ENCODE data around the gene SLC39A3.

The SLC39A3 gene

DNA sequence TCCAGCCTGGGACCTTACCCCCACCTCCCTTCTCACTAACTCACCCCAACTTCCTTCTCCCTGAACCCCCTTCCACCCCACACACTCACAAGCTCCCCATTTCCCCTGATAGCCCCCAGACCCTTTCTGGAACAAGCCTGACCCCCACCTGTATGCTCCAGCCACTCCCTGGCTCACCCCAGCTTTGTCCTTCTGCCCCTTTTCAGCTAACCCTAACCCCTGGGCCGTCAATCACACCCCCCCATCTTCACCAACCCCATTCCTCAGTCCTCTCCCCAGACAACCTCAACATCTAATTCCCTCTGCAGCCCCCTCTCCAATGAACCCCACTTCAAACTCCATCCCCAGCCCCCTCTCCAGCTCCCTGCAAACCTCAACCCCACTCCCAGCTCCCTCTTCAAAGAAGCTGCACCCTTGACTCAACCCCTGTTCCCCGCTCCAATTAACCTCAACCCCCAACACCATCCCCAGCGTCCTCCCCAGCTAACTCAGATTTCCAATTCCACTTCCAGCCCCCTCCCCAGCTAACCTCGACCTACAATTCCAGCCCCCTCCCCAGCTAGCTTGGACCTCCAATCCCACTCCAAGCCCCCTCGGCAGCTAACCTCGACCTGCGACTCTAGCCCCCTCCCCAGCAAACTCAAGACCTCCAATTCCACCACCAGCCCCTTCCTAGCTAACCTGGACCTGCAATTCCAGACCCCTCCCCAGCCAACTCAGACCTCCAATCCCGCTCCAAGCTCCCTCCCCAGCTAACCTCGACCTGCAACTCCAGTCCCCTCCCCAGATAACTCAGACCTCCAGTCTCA lies 38.3 kb downstream of the SLC39A3 start:
- DNase-seq: no peak

DNA sequence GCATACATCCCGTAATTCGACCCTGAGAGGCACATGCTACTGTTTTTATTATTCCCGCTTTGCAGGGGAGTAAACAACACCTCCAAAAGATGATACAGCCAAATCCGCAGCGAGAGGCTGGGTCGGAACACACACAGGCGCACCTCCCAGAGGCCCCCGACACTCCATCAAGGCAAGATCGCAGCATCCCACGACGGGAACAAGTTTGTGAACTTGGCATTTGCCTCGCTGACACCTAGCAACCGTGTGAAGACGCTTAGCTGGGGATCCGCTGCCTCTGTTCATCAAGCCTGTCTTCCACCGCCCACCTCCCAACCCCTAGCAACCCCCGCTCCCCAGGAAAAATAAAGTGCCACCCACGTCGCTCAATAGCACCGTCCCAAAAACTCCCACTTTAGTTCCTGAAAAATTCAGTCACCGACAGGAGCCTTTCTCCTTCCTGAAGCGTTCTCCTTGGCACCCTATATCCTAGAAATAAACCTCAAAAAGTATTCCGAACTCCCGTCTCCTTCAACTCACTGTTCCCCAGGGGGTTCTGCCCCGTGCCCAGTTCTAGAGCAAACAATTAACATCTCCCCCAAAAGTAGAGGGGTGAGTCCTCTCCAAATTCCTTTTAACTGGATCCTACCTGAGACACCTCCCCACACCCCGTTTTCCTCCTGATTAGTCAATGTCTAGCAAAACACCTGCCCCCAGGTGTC lies 39.0 kb downstream of the SLC39A3 start:
- no peak for DNase-seq

DNA sequence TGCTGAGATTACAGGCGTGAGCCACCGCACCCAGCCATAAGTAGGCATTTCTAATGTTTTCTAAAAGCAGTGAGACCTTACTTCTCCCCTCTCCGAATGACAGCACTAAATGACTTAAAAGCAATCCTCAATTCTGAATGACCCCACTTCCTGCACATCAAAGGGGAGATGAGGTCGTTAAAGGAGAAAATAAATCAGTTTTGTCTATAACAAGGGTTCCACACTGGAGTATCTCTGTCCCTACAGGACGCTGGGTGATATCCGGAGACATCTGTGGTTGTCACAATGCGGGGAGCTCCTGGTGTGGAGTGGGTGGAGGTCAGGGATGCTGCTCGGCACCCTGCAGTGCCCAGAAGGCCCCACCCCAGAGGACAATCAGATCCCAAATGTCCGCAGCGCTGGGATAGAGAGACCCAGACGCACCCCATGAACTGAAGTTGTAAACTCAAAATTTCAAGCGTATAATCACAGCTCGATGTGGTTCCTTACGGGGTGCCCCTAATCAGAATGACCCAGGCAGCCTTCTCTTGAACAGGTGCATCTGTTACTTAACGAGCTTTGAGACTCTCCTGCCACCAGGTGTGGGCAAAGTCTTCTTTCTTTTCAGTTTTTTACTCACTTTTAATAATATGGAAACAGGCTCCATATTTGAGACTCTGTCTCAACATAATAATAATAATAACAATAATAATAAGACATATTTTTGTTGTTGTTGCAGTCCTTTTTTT lies 40.2 kb downstream of the SLC39A3 start:
- no peak for DNase-seq

DNA sequence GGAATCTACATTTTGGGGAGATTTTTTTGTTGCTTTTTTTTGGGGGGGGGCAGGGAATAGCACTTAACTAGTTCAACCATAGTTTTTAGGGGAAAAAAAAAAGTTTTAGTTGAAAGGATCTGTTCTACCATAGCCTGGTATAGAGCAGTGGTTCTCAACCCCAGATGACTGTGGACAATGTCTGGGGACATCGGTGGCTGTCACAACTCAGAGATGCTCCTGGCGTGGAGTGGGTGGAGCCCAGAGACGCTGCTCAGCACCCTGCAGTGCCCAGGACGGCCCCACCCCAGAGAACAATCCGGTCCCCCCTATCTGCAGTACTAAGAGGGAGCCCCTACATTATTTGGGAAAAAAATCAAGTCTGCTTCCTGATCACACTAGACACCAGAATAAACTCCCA lies 45.6 kb downstream of the SLC39A3 start:
- DNase-seq: no peak

DNA sequence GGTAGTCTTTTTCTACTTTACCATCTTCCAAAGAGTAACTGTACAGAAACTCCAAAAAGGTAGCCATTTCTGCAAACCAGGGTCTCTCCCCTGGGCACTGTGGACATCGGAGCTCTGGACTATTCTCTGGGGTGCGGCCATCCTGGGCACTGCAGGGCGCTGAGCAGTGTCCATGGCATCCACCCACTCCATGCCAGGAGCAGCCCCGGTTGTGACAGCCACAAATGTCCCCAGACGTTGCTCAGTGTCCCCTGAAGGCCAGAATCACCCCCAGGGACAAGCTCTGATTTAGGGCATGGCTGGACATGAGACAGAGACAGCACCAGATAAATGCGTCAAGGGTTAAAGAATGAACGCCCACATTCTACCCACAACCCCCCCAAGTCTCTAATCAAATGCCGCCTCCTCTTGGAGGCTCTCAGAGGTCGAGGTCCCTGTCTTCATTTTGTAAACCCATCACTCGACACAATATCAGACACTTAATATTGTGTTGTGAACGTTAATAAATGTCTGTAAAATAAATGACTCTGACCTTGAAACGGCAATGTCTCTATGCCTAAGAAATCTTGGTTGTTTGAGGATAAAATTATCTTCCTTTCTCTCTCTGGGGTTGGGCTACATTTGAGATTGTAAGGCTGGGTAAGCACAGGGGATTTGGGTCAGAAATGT lies 46.2 kb downstream of the SLC39A3 start:
- no peak for DNase-seq

DNA sequence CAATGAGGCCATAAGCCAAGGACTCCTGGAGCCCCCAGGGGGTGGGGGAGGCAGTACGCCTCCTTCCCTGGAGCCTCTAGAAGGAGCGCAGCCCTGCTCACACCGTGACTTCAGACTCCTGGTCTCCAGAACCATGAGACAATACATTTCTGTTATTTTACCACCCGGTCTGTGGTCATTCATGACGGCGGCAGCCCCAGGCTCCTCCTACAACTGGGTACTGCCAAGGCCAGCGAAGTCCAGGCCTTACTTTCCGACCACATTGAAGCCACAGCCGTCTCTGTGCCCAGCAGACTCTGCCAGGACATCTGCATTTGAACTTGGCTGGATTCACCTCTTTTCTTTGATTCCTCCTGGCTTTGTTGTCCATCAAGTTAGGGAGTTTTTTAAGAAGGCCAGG lies 47.9 kb downstream of the SLC39A3 start:
- no peak for DNase-seq

DNA sequence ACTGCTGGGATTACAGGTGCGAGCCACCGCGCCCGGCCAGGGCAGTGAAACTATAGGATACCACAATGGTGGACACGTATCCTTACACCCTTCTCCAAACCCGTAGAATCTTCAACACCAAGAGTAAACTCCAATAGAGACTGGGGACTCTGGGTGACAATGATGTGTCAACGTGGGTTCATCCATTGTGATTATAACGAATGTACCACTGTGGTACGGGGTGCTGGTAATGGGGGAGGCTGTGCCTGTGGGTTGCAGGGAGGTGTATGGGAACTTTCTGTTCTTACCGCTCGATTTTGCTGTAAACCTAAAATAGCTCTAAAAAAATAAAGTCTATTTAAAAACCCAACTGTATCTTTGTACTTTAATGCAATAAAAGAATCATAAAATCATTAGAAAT lies 49.0 kb downstream of the SLC39A3 start:
- no peak for DNase-seq

DNA sequence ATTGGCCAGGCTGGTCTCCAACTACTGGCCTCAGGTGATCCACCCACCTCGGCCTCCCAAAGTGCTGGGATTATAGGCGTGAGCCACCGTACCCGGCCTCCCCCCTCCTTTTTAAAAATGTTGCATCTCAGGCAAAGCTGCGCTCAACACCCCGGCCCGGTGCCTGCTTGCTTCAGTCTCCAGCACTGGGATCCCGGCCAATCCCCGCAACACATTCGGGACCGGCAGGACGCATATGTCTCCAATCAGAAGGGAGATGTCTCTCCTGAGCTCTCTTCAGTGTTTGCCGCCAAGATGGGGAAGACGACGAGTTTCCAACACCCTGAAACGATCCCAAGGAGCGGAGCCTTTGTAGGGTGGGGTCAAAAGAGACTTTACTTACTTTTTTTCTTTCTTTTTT lies 53.5 kb downstream of the SLC39A3 start:
- no peak for DNase-seq

DNA sequence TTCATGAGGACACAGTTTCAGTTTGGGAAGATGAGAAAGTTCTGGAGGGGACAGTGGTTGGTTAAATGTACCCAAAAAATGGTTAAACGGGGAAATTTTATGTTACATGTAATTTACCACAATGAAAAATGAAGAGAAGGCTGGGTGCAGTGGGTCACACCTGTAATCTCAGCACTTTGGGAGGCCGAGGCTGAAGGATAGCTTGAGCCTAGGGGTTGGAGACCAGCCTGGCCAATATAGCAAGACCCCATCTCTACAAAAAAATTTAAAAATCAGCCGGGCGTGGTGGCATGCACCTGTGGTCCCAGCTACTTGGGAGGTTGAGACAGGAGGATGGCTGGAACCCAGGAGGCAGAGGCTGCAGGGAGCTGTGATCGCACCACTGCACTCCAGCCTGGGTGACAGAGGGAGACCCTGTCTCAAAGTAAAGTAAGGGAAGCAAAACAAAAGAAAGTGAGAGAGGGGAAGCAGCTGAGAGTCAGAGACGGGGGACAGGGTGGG lies 54.6 kb downstream of the SLC39A3 start:
- DNase-seq: no peak

DNA sequence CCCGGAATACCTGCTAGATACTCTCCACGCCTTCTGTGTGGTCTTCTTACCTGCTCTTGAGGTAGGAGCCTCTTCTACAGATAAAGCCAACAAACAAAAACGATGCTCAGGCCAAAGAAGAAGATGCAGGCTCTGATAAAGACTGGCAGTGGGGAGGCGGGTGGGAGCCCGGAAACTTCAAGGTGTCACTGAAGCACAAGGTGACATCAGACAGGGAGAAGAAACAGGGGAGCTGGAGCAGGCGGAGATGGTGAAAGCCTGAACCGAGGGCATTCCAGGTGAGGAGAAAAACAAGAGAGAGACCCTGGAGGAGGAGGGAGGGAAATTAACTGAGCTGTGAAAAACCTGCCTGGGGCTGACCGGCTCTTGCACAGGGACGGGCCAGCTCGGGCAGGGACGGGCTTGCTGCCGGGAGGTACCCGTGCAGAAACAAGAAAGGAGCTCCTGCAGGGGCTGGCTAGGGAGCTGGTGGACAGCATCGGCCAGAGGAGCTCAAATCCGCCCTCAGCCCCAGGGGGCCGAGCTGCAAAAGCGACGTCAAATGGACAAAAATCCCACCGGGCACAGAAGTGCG lies 56.3 kb downstream of the SLC39A3 start:
- DNase-seq: no peak
